ENCODE data around the gene ADARB1. TPM values are rescaled to one million over a fixed set of nuclear protein-coding genes. Genes with fewer than 3 reads are reported as not detected.

ADARB1 gene
- polyA plus RNA-seq, 1 donor (not counting 4 experiments of a cell fraction or from before 2014, with no cell fraction given), result 13.0 TPM

- Histone ChIP-seq H3K4me1 (ENCODE audit: control insufficient read depth, extremely low read depth, insufficient read depth, low read length) (peaks cover 9% of the 10 kb centered on the region), H3K4me3 (ENCODE audit: control insufficient read depth in 2 of 3, extremely low read depth in 1 of 3, insufficient read depth in 2 of 3, low read depth in 1 of 3, low read length in 3 of 3) (no peak overlapping the region), H3K9ac (ENCODE audit: control insufficient read depth, extremely low read depth, insufficient read depth, low read length) (no peak overlapping the region), H3K27me3 (ENCODE audit: control insufficient read depth, extremely low read depth, insufficient read depth, low read length) (no peaks in the 10 kb centered on the region), H3K4me2 (ENCODE audit: control insufficient read depth, extremely low read depth, insufficient read depth, low read depth, low read length) (no peak overlapping the region), H3K79me2 (ENCODE audit: control insufficient read depth, insufficient read depth, low read length) (no peaks in the 10 kb centered on the region), H3K36me3 (ENCODE audit: control insufficient read depth in 2 of 2, extremely low read depth in 1 of 2, insufficient read depth in 2 of 2, low read length in 2 of 2) (peaks cover 0 to 7% of the 10 kb centered on the region in 2 experiments), H3K9me3 (ENCODE audit: control insufficient read depth, low read depth, low read length) (no peaks in the 10 kb centered on the region), H4K20me1 (ENCODE audit: control insufficient read depth, extremely low read depth, insufficient read depth, low read length) (no peaks in the 10 kb centered on the region), H3K27ac (ENCODE audit: control insufficient read depth, insufficient read depth, low read length) (no peak overlapping the region), H2AFZ (ENCODE audit: control insufficient read depth, low read length) (no peak overlapping the region), H3K9me1 (ENCODE audit: control insufficient read depth, extremely low read depth, insufficient read depth, low read length) (peaks cover 2% of the 10 kb centered on the region)
- dilution Hi-C loops (cut with MboI; ENCODE audit: extremely low pct_ligation_motif_present, low sequenced_read_pairs), result no loop called here
- FAIRE-seq, result no peak
- TF ChIP-seq, protein P1, sequence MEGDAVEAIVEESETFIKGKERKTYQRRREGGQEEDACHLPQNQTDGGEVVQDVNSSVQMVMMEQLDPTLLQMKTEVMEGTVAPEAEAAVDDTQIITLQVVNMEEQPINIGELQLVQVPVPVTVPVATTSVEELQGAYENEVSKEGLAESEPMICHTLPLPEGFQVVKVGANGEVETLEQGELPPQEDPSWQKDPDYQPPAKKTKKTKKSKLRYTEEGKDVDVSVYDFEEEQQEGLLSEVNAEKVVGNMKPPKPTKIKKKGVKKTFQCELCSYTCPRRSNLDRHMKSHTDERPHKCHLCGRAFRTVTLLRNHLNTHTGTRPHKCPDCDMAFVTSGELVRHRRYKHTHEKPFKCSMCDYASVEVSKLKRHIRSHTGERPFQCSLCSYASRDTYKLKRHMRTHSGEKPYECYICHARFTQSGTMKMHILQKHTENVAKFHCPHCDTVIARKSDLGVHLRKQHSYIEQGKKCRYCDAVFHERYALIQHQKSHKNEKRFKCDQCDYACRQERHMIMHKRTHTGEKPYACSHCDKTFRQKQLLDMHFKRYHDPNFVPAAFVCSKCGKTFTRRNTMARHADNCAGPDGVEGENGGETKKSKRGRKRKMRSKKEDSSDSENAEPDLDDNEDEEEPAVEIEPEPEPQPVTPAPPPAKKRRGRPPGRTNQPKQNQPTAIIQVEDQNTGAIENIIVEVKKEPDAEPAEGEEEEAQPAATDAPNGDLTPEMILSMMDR (optimal IDR thresholded peaks at IDR 0.05 in 1 of 3, IDR thresholded peaks at IDR 0.05 in 1 of 3, conservative IDR thresholded peaks at IDR 0.05 in 1 of 3; ENCODE audit: extremely low read depth in 1 of 3, insufficient read depth in 2 of 3, low read length in 3 of 3), result no peak
- TF ChIP-seq EZH2 (IDR thresholded peaks at IDR 0.05; ENCODE audit: low read length), result no peak
- no peak for DNase-seq (ENCODE audit: low read depth, low spot score)
These were observed 90.5 kb downstream of the ADARB1 start for GRCh38 chr21:45164838-45165237.

- H2AFZ ChIP-seq (ENCODE audit: control insufficient read depth, low read length), result no peak overlapping the region
- no peaks in the 10 kb centered on the region for H3K27me3 ChIP-seq (ENCODE audit: control insufficient read depth, extremely low read depth, insufficient read depth, low read length)
- dilution Hi-C loops (cut with MboI; ENCODE audit: extremely low pct_ligation_motif_present, low sequenced_read_pairs), result no loop called here
- TF ChIP-seq, protein P1 (optimal IDR thresholded peaks at IDR 0.05 in 1 of 3, IDR thresholded peaks at IDR 0.05 in 1 of 3, conservative IDR thresholded peaks at IDR 0.05 in 1 of 3; ENCODE audit: extremely low read depth in 1 of 3, insufficient read depth in 2 of 3, low read length in 3 of 3), result no peak
- no peak for TF ChIP-seq EZH2 (IDR thresholded peaks at IDR 0.05; ENCODE audit: low read length)
- no peaks in the 10 kb centered on the region for H4K20me1 ChIP-seq (ENCODE audit: control insufficient read depth, extremely low read depth, insufficient read depth, low read length)
- H3K9me3 ChIP-seq (ENCODE audit: control insufficient read depth, low read depth, low read length), result no peaks in the 10 kb centered on the region
- FAIRE-seq (no peak), DNase-seq (ENCODE audit: low read depth, low spot score) (no peak)
- no peak overlapping the region for H3K4me2 ChIP-seq (ENCODE audit: control insufficient read depth, extremely low read depth, insufficient read depth, low read depth, low read length)
- H3K27ac ChIP-seq (ENCODE audit: control insufficient read depth, insufficient read depth, low read length), result no peak overlapping the region
- no peak overlapping the region for H3K9ac ChIP-seq (ENCODE audit: control insufficient read depth, extremely low read depth, insufficient read depth, low read length)
- H3K4me3 ChIP-seq (ENCODE audit: control insufficient read depth in 2 of 3, extremely low read depth in 1 of 3, insufficient read depth in 2 of 3, low read depth in 1 of 3, low read length in 3 of 3), result no peak overlapping the region
- peaks cover 2% of the 10 kb centered on the region for H3K9me1 ChIP-seq (ENCODE audit: control insufficient read depth, extremely low read depth, insufficient read depth, low read length)
- peaks cover 0 to 3% of the 10 kb centered on the region in 2 experiments for H3K36me3 ChIP-seq (ENCODE audit: control insufficient read depth in 2 of 2, extremely low read depth in 1 of 2, insufficient read depth in 2 of 2, low read length in 2 of 2)
- H3K79me2 ChIP-seq (ENCODE audit: control insufficient read depth, insufficient read depth, low read length), result no peaks in the 10 kb centered on the region
- H3K4me1 ChIP-seq (ENCODE audit: control insufficient read depth, extremely low read depth, insufficient read depth, low read length), result peaks cover 9% of the 10 kb centered on the region
These were observed 92.6 kb downstream of the ADARB1 start for GRCh38 chr21:45166931-45167330.
